C4-2B (cell line): ENCODE measurements around the gene FGGY.

Experiments used
- H3K27ac ChIP-seq: fragments of 450-650 bp; 2 replicates; pipeline ENCODE4 v1.5.1; 2017
- CTCF ChIP-seq: fragments of 450-650 bp; conservative IDR thresholded peaks from 2 replicates; pipeline ENCODE4 v1.5.1; 2017; ENCODE audit warnings: mild to moderate bottlenecking
- ZFX ChIP-seq: fragments of 450-650 bp; IDR thresholded peaks from 2 replicates; pipeline ENCODE4 v1.6.1; 2017

The FGGY gene

DNA sequence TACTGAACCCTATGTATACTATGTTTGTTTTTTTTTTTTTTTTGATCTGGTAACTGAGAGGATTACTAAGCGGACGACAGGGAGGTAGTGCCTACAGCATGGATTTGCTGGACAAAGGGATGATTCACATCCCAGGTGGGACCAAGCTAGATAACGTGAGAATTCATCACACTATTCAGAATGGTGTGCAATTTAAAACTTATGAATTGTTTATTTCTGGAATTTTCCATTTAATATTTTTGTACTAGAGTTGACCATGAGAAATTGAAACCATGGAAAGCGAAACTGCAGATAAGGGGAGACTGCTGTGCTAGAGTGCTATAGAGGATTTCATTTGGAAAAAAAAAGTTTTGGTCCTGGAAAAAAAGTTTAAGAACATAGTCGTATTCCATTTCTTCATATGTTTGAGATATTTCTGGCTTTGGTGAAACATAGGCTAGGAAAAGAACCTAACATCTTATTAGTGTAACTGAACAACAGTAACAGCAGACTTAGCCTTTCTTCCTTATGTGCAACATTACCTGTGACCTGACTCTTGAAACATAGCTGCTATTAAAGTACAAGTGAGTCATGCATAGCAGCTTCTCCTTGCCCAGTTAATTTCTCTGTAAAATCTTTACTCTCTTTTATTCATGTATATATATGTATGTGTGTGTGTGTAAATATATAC, 202.5 kb downstream of the FGGY start:
- TF ChIP-seq CTCF (no peak), ZFX (no peak)
- no peak overlapping the region for H3K27ac ChIP-seq

DNA sequence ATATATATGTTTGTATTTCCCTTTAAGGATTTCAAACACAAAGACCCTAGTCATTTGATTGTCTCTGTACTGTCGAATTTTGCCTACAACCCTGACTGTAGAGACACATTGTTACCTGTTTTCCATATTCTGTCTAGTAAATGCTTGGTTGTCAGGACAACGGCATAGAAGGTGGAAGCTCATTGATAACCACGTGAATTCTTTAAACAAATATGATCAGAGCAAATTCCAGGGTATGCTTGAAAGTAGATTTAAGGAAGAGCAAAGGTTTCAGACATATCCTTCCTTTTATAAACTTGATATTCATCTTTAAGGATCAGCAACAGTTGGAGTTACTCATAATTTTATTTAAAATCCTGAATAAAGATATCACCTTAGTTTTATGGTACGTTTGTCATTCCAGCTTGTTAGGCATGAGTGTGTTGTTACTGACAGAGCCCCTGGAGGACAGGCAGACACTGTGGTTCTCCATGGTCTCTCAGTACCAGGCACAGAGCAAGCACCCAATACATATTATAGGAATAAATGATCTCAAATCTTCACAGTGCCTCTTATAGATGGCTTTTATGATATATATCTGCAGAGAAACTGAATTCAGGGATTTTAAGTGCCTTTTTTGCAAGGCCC, 203.2 kb downstream of the FGGY start:
- H3K27ac ChIP-seq, result no peak overlapping the region

GRCh38 chr1:59500950-59501742, 204.3 kb downstream of the FGGY start:
- no peak overlapping the region for H3K27ac ChIP-seq

More for the DNA sequence above, 203.2 kb downstream of the FGGY start:
- TF ChIP-seq ZFX (no peak), CTCF (no peak)

GRCh38 chr1:59502009-59502691, 205.3 kb downstream of the FGGY start:
- no peak for TF ChIP-seq ZFX
- no peak for TF ChIP-seq CTCF
- H3K27ac ChIP-seq, result no peak overlapping the region

More at GRCh38 chr1:59500950-59501742, 204.3 kb downstream of the FGGY start:
- TF ChIP-seq CTCF (no peak), ZFX (no peak)

- no peak overlapping the region for H3K27ac ChIP-seq
- TF ChIP-seq CTCF, result no peak
- TF ChIP-seq ZFX, result no peak
These were observed 207.4 kb downstream of the FGGY start for GRCh38 chr1:59504276-59504675.

GRCh38 chr1:59505596-59506028, 208.7 kb downstream of the FGGY start:
- TF ChIP-seq ZFX (no peak), CTCF (no peak)
- H3K27ac ChIP-seq, result no peak overlapping the region
